Mesenchymal stem cell (in vitro differentiated cells and primary cell): ENCODE measurements around the gene CGB7. TPM values are rescaled to one million over a fixed set of nuclear protein-coding genes. Genes with fewer than 3 reads are reported as not detected.

Experiments used
- DNase-seq: peaks from one replicate; pipeline ENCODE4 v3.0.0-alpha.2; 2013
- H2AFZ ChIP-seq: one replicate; pipeline ENCODE4 v1.6.1; 2013; ENCODE audit warnings: low read depth, mild to moderate bottlenecking, control low read depth, inconsistent platforms, low read length, moderate library complexity
- H2AK5ac ChIP-seq: 2 replicates; pipeline ENCODE4 v1.6.1; 2013; ENCODE audit warnings: low read length, moderate library complexity, mild to moderate bottlenecking, inconsistent platforms; ENCODE audit not compliant: severe bottlenecking
- H2BK120ac ChIP-seq: one replicate; pipeline ENCODE4 v1.6.1; 2013; ENCODE audit warnings: low read depth, mild to moderate bottlenecking, inconsistent platforms, low read length, moderate library complexity
- H2BK12ac ChIP-seq, 2 experiments: one replicate each; pipeline ENCODE4 v1.6.1; 2013; ENCODE audit warnings: inconsistent platforms in 2 of 2, low read length in 2 of 2, mild to moderate bottlenecking in 2 of 2, moderate library complexity in 2 of 2, control low read depth in 1 of 2
- H2BK15ac ChIP-seq: one replicate; pipeline ENCODE4 v1.6.1; 2013; ENCODE audit warnings: mild to moderate bottlenecking, low read depth, inconsistent platforms; ENCODE audit not compliant: poor library complexity, severe bottlenecking
- H2BK5ac ChIP-seq: 2 replicates; pipeline ENCODE4 v1.6.1; 2013; ENCODE audit warnings: low read depth, mild to moderate bottlenecking, low read length, control low read depth, inconsistent platforms; ENCODE audit not compliant: poor library complexity, severe bottlenecking
- H3K14ac ChIP-seq, 2 experiments: one replicate each; pipeline ENCODE4 v1.6.1; 2013; ENCODE audit warnings: inconsistent platforms in 2 of 2, low read length in 2 of 2, control low read depth in 1 of 2, mild to moderate bottlenecking in 1 of 2, moderate library complexity in 1 of 2
- H3K18ac ChIP-seq, 2 experiments: one replicate each; pipeline ENCODE4 v1.6.1; 2013; ENCODE audit warnings: inconsistent platforms in 2 of 2, low read length in 2 of 2, control low read depth in 1 of 2, low read depth in 1 of 2, mild to moderate bottlenecking in 1 of 2
- H3K23ac ChIP-seq, 2 experiments: one replicate each; pipeline ENCODE4 v1.6.1; 2013; ENCODE audit warnings: inconsistent platforms in 2 of 2, low read length in 2 of 2, mild to moderate bottlenecking in 2 of 2, moderate library complexity in 2 of 2, control low read depth in 1 of 2
- H3K27ac ChIP-seq: 2 replicates; pipeline ENCODE4 v1.5.1; 2013; ENCODE audit warnings: mild to moderate bottlenecking, moderate library complexity, low read length, control low read depth, inconsistent platforms; ENCODE audit not compliant: poor library complexity, severe bottlenecking
- H3K27me3 ChIP-seq, 2 experiments: 2 replicates each; pipeline versions ENCODE4 v1.6.1 to v1.7.0; 2013; ENCODE audit warnings: low read length in 2 of 2, mild to moderate bottlenecking in 2 of 2, moderate library complexity in 2 of 2, control low read depth in 1 of 2, inconsistent platforms in 1 of 2; ENCODE audit not compliant: control insufficient read depth in 1 of 2, insufficient read depth in 1 of 2
- H3K36me3 ChIP-seq, 2 experiments: 2 replicates each; pipeline versions ENCODE4 v1.6.1 to v1.7.0; 2013; ENCODE audit warnings: low read length in 2 of 2, control low read depth in 1 of 2, inconsistent platforms in 1 of 2, low read depth in 1 of 2, mild to moderate bottlenecking in 1 of 2; ENCODE audit not compliant: insufficient read depth in 2 of 2, control insufficient read depth in 1 of 2
- H3K4ac ChIP-seq, 2 experiments: one replicate each; pipeline ENCODE4 v1.6.1; 2013; ENCODE audit warnings: inconsistent platforms in 2 of 2, low read length in 2 of 2, mild to moderate bottlenecking in 2 of 2, moderate library complexity in 2 of 2, control low read depth in 1 of 2, low read depth in 1 of 2
- H3K4me1 ChIP-seq: 2 replicates; pipeline ENCODE4 v1.6.1; 2013; ENCODE audit warnings: low read depth, low read length, control low read depth; ENCODE audit not compliant: control insufficient read depth, insufficient read depth
- H3K4me2 ChIP-seq: 2 replicates; pipeline ENCODE4 v1.6.1; 2013; ENCODE audit warnings: low read length, mild to moderate bottlenecking, inconsistent platforms; ENCODE audit not compliant: poor library complexity, severe bottlenecking
- H3K4me3 ChIP-seq, 2 experiments: 2 replicates each; pipeline versions ENCODE4 v1.5.1 to v1.7.0; 2013; ENCODE audit warnings: low read length in 2 of 2, mild to moderate bottlenecking in 2 of 2, control low read depth in 1 of 2, low read depth in 1 of 2; ENCODE audit not compliant: insufficient read depth in 1 of 2
- H3K79me1 ChIP-seq: replicated peaks from 2 replicates; pipeline ENCODE4 v1.6.1; 2013; ENCODE audit warnings: mild to moderate bottlenecking, control low read depth, low read length, inconsistent platforms; ENCODE audit not compliant: poor library complexity, severe bottlenecking
- H3K9ac ChIP-seq: 2 replicates; pipeline ENCODE4 v1.7.0; 2013; ENCODE audit warnings: mild to moderate bottlenecking, low read length, moderate library complexity
- H3K9me3 ChIP-seq: 2 replicates; pipeline ENCODE4 v1.7.0; 2013; ENCODE audit warnings: mild to moderate bottlenecking, low read length; ENCODE audit not compliant: control insufficient read depth
- H4K8ac ChIP-seq: one replicate; pipeline ENCODE4 v1.6.1; 2013; ENCODE audit warnings: inconsistent platforms, mild to moderate bottlenecking, low read length, moderate library complexity
- H4K91ac ChIP-seq: one replicate; pipeline ENCODE4 v1.6.1; 2013; ENCODE audit warnings: mild to moderate bottlenecking, low read length, inconsistent platforms
- WGBS: methylation state at CpG from one replicate; pipeline ENCODE4 v1.1.7; 2013; ENCODE audit warnings: mixed read lengths; 5-methylcytosine and 5-hydroxymethylcytosine counted together
- small RNA-seq: library from polyadenylated mRNA; stranded (forward); fragments of <200 nt; extraction: miRNeasy Mini kit (QIAGEN cat#:217004); gene quantifications from one replicate; pipeline ENCODE3, GENCODE V24; 2013; ENCODE audit warnings: low read depth

The CGB7 gene

DNA sequence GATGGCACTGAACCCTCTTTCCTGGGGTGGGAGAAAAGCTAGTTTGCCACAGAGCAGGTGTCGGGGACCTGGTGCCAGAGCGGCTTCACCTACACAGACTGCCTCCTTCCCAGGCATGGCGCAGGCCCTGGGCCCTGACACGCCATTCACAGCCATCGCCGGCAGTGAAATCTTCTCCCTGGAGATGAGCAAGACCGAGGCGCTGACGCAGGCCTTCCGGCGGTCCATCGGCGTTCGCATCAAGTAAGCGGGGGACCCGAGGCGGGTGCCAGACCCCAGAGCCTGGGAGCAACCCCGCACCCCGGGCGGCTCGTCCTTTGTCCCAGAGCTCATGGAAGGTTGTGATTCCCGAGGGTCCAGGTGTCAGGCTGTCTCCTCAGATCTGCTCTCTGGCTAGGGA is 50.6 kb downstream of the CGB7 start:
- H3K4me3 ChIP-seq: no peak overlapping the region

DNA sequence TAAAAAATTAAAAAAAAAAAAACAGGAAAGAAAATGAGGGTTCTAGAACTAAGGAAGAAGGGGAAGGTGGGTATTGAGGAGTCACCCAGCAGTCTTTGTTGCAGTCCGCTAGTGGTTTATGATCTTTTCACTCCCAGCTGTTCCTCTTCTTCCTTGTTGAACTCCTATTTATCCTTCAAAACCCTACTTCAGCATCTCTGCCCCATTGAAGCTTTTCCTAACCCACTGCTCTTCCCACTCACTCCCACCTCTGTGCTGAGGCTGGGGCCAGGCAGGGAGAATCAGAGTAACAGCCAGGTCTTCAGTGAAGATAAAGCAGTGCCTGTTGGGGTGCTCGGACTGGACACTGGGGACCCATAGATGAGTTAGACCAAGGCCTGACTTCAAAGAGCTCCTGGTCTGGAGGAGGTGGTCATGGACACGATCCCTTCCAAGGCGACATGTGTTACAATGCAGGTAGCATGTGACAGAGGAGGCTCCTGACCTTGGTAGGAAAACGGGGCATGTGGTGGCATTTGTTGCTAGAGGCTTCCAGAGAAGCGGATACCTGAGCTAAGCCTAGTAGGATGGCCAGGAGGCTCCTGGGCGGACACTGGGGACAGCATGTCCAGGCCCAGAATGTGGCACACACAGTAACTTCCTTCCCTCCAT is 52.5 kb downstream of the CGB7 start:
- H3K27ac ChIP-seq: no peak overlapping the region
- H3K4ac ChIP-seq: no peak overlapping the region
- H3K23ac ChIP-seq: no peak overlapping the region
- no peak for DNase-seq
- no peak overlapping the region for H3K18ac ChIP-seq
- H2BK5ac ChIP-seq: no peak overlapping the region
- H2BK15ac ChIP-seq: no peak overlapping the region
- no peak overlapping the region for H4K91ac ChIP-seq
- H2AFZ ChIP-seq: no peak overlapping the region
- peaks cover 48 to 59% of the 10 kb centered on the region in 2 experiments for H3K36me3 ChIP-seq
- no peak overlapping the region for H4K8ac ChIP-seq
- whole genome bisulfite sequencing: 94% methylated on average over 6 of the region's 7 CpGs
- no peak overlapping the region for H2AK5ac ChIP-seq
- H3K9ac ChIP-seq: no peak overlapping the region
- H3K14ac ChIP-seq: no peak overlapping the region
- H2BK12ac ChIP-seq: no peak overlapping the region
- no peak overlapping the region for H3K4me2 ChIP-seq
- no peaks in the 10 kb centered on the region for H3K9me3 ChIP-seq
- no peaks in the 10 kb centered on the region for H3K4me1 ChIP-seq
- H3K4me3 ChIP-seq: no peak overlapping the region
- no peak overlapping the region for H2BK120ac ChIP-seq
- H3K27me3 ChIP-seq: no peaks in the 10 kb centered on the region
- H3K79me1 ChIP-seq: peaks cover 17% of the 10 kb centered on the region

More for the DNA sequence above, 50.6 kb downstream of the CGB7 start:
- H3K18ac ChIP-seq: no peak overlapping the region
- H2BK5ac ChIP-seq: no peak overlapping the region
- H2AK5ac ChIP-seq: no peak overlapping the region
- no peaks in the 10 kb centered on the region for H3K9me3 ChIP-seq
- H3K79me1 ChIP-seq: peaks cover 13% of the 10 kb centered on the region
- no peak overlapping the region for H3K27ac ChIP-seq
- H3K9ac ChIP-seq: no peak overlapping the region
- no peak overlapping the region for H2BK120ac ChIP-seq
- no peak for DNase-seq
- no peak overlapping the region for H2AFZ ChIP-seq
- no peak overlapping the region for H2BK15ac ChIP-seq
- H3K4ac ChIP-seq: no peak overlapping the region
- 98% methylated on average over 22 of the region's 22 CpGs for WGBS
- H3K14ac ChIP-seq: no peak overlapping the region
- H3K23ac ChIP-seq: no peak overlapping the region
- H3K4me2 ChIP-seq: no peak overlapping the region
- no peaks in the 10 kb centered on the region for H3K27me3 ChIP-seq
- no peaks in the 10 kb centered on the region for H3K4me1 ChIP-seq
- H4K91ac ChIP-seq: no peak overlapping the region
- H2BK12ac ChIP-seq: no peak overlapping the region
- no peak overlapping the region for H4K8ac ChIP-seq
- H3K36me3 ChIP-seq: peaks cover 66 to 76% of the 10 kb centered on the region in 2 experiments

Small RNA genes within 50 kb of the gene (small RNA-seq; reads per million reads assigned to genes)
- gene MIR6798: not detected
- gene RN7SL708P: not detected
